GM18951 (cell line): ENCODE results near the gene PBX1.
"Not testable (repeated sequence)": the region's sequence is repeated elsewhere in the genome, so short reads cannot be mapped to it uniquely, and the experiment has no call there.

Experiments used
- POLR2A ChIP-seq: IDR thresholded peaks from 4 replicates; pipeline ENCODE4 v1.6.1; 2011; ENCODE audit warnings: mild to moderate bottlenecking; ENCODE audit not compliant: insufficient read length, insufficient read depth; ENCODE audit errors: extremely low read depth
- in situ Hi-C: fragments of 300-500 bp; cut with MboI; formaldehyde crosslinking; loops from one replicate; pipeline ENCODE4 v1.12.0; 2022; ENCODE audit warnings: low sequenced_read_pairs, mixed read lengths, inconsistent platforms; ENCODE audit not compliant: unreplicated experiment

PBX1 gene

DNA sequence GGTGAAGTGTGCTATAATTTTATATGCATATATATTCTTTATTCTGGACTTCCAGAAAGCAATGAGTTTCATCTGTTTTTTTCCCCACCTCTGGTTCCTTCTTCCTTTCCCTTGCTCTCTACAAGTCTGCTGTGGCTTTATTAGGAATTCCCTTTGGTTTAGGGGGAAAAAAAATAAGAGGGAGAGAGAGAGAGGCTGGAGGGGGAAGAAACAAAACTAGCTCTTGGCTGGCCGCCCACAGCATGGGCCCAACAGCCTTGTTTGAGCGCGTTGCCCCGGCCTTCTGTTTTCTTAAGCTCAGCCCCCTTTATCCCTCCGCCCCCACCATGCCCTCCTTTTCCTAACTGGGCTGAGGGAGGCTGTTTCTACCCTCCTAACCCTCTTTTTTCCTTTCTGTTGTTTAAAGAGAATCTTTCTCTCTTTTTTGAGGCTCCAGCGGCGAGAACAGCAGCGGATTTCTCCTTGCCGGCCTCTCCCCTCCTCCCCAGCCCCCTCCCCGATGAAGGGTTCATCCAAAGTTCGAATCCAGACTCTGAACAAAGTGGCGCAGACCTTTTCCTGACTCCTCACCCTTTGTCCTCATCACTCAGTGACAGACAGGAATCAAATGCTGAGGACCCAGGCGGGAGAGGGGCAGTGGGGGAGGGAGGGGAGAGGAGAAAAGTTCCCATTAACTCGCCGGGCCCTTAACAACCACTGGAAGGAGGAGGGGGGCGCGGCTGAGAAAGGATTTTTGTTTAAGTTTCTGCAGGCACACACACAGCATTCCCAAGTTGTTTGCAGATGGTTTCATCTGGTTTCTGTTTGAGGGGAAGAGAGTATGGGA, 29.7 kb downstream of the PBX1 start:
- in situ Hi-C loops, result no loop called here
- TF ChIP-seq POLR2A, result no peak

DNA sequence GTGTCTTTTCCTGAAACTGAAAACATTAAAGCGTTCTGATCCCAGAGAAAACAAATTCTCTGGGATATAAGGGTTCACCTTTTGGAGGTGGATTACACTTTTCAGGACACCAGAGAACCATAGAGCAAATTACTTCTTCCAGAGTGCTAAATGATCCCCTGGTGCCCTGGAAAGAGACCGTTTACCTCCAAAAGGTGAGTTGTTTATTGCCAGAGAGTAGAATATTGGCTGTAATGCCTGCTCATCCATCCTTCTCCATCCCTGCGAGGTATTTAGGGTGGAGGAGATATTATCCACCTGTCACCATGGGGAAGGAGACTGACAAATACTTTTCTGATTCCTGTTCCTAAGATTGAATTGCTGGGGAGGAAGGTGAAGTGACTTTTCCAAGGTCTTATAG, 30.4 kb downstream of the PBX1 start:
- no peak for TF ChIP-seq POLR2A

DNA sequence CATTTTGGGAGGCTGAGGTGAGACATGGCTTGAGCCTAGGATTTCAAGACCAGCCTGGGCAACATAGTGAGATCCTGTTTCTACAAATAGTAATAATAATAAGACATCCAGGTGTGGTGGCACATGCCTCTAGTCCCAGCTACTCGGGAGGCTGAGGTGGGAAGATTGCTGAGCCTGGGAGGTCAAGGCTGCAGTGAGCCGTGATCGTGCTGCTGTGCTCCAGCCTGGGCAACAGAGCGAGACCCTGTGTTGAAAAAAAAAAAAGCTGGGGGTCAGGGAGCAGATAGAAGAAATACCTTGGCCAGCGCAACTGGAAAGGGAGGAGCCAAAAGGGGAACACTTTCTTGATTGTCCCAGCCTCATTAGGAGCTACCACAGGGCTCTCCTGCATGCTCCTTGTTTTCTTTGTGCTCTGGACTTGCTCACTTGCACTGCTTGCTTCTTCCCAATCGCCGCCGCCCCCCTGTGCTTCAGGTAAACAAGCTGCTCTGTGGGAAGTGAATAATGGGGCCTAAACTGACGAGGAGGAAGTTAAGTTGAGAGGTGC, 31.1 kb downstream of the PBX1 start:
- in situ Hi-C loops, result no loop called here
- TF ChIP-seq POLR2A, result no peak

More for the DNA sequence above, 30.4 kb downstream of the PBX1 start:
- in situ Hi-C loops, result no loop called here

DNA sequence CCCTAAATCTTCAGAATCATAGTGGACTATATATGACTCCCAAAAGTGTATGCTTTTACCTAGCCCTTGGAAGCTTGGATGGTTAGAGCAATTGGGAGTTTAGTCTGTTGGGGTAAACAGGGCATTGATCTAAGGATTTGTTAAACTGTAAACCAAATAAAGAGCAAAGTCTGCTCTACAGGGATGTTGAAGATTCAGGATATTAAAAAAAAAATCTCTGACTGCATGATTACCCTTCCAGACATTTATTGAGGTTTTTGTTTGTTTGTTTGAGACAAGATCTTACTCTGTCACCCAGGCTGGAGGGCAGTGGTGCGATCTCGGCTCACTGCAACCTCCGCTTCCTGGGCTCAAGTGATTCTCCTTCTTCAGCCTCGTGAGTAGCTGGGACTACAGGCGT, 31.6 kb downstream of the PBX1 start:
- in situ Hi-C loops, result no loop called here

DNA sequence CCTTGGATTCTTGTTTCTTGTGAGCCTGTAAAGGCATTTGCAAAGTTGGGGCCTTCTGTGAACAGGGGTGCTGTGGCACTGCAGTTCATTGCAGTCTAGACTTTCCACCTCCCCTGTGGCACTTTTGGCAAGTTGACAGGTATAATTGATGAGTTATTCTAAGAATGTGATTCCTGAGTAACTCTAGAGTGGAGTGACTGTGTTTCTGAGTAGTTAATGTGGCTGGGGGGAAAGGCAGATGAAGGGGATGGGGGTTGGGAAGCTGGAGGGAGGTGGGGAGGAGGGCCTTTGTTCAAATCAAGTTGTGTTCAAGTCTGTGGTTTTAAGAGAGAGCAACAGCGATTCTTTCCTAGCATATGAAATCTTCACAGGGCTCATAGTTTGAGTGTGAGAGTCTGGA, 32.9 kb downstream of the PBX1 start:
- no peak for TF ChIP-seq POLR2A
- in situ Hi-C loops, result no loop called here

More for the DNA sequence above, 31.6 kb downstream of the PBX1 start:
- TF ChIP-seq POLR2A, result no peak

DNA sequence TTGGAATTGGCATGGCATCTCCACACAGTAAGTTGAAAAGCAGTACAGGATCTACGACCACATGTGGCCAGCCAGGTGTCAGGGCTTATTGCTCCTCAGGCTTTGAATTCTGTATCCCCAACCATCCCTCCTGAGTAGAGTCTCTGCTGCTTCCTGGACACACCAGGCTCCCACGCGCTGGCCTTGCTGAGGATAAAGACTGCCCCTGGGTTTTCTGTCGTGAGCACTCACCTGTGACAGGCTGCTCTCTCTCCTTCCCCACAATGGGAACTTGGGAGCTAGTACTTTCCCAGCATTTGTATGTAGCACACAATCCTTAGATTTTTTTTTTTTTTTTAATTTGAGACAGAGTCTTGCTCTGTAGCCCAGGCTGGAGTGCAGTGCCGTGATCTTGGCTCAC, 33.6 kb downstream of the PBX1 start:
- in situ Hi-C loops, result no loop called here

DNA sequence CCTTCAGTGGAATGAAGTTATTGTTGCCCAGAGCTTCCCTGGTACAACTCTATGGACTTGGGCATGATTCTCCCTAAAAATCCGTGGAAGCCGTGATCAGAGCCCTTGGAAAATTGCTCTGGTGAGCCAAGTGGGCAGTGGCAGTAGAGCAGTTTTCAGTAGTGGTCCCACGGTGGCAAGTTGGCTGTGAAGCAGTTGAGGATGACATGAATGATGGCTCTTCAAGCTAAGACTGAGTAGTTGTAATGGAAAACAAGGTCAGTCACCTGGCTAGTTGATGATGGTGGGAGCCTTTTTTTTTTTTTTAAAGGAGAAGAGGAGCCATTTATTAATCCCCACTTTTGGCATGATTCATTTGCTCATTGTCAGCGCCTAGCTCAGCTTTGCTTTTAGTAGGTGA, 36.2 kb downstream of the PBX1 start:
- no peak for TF ChIP-seq POLR2A
- in situ Hi-C loops, result no loop called here

More for the DNA sequence above, 33.6 kb downstream of the PBX1 start:
- TF ChIP-seq POLR2A, result no peak

DNA sequence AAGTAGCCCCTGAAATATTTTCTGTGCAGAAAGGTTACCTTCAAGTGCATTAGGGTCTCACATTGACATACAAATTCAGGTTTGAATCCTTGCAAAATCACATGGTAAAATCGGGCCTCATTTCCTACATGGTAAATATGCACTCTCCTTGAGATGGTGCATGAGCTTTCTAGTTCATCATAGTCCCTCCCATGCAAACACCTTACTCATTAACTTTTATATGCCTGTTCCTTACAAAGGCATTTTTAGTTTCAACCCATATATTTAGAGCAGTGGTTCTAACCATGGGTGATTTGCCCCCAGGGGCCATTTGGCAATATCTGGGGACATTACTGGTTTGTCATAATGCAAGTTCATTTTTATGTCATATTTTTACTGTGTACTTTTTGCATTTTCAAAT, 37.2 kb downstream of the PBX1 start:
- in situ Hi-C loops, result no loop called here

DNA sequence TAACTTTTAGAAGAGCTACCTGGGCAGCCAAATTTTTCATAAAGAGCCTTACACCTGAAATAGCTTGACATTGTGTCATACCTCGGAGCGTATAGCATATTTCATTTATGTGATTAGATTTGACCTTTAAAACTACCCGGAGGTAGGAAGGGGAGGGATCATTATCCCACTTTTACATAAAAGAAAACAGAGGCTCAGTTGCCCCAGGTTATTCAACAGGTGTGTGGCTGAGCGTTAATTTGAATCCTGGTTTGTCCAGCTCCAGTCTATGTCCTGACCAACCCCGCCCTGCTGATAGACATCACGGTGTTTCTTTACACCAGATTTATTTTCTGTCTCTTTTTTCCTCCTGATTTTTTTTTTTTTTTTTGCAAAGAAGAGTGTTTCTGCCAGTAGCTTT, 39.7 kb downstream of the PBX1 start:
- no peak for TF ChIP-seq POLR2A
- in situ Hi-C loops, result no loop called here

More for the DNA sequence above, 37.2 kb downstream of the PBX1 start:
- no peak for TF ChIP-seq POLR2A

DNA sequence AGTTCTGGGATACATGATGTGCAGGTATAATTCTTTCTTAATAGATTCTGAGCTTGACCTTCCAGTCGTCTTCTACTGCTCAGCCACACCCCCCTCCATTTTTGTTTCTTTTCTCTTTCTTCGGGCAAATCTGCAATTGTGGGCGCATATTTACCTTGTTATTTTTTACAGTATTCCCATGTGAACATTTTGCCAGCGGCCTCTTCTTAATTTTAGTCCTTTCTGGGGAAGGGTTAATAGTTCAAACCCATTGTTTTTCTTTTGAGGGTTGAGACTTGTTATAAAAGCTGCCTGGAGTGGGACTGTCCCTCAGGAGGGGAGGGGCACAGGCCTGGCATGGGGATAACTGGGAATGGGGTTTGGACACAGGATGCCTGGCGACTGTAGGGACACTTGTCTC, 40.3 kb downstream of the PBX1 start:
- in situ Hi-C loops, result no loop called here
- TF ChIP-seq POLR2A, result no peak

DNA sequence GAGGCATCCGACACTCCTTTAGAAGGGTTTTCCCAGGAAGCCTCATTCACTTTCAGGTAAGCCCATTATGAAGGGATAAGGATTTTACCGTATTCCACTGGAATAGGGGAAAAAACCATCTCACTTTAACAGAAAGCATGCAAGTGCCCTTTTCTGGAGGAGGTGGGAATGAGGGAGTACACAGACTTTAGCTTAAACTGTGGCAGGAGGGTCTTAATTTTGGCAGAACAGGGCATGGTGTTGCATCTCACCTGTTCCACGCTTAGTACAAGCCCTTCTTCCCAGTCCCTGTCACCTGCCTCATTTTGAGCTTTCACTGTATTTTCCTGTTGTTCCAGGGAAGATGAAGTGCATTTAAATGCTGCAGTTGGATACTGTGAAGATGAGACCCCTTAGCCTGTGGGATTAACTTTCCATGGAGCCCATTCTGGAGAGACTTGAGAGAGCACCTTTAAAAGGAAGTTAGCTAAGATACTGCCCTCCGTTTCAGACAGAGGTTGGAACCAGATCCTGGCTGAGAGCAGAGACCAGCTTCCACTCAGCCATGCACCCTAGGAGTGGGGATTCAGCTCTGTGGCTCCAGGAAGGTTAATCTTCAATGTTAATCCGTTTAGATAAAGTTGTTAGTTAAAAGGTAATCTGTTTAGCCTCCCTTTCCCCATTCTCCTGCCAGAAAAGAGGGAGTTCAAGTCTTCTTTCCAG, 42.6 kb downstream of the PBX1 start:
- no peak for TF ChIP-seq POLR2A
- in situ Hi-C loops, result no loop called here

DNA sequence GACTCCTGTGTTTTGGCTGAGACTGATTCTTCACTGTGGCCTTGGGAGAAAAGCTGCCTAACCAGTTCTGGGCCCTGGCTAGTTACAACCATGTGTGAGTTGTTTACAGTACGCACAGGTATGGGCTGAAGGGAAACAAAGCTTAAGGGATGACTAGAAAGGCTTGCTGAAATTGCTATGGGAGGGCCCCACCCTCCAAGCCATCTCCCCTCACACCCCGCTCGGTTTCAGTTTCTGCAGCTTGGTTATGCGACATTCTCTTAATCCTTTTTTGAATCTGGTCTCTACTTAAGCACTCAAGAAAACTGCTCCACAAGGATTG, 43.1 kb downstream of the PBX1 start:
- no peak for TF ChIP-seq POLR2A
- in situ Hi-C loops, result no loop called here

DNA sequence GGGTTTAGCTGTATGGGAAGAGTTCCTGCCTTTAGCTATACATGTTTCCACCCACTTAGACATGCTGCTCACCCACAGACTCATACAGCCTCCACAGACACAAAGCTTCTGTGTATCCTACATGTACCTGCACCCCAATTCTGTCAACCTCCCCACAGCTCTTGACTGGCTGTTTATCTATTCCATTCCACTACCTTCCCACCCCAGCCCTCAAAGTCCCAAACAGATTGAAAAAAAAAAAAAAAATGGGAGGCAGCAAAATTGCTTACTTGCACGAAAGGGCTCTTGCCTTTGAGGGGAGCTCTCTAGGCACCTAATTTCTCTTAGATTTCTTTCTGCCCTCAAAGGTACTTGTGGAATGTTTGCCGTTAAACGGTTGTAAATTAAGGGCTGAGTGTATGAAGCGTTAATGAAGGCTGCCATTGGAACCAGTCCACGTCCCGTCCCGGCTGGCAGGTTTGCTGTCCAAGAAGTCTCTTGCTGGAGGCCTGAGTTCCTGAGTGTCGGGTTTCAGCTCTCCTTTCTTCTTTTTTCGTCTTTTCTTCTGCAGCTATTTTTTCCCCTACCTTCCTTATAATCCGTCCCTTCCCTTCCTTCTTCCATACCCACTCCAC, 43.6 kb downstream of the PBX1 start:
- no peak for TF ChIP-seq POLR2A
- in situ Hi-C loops, result no loop called here

DNA sequence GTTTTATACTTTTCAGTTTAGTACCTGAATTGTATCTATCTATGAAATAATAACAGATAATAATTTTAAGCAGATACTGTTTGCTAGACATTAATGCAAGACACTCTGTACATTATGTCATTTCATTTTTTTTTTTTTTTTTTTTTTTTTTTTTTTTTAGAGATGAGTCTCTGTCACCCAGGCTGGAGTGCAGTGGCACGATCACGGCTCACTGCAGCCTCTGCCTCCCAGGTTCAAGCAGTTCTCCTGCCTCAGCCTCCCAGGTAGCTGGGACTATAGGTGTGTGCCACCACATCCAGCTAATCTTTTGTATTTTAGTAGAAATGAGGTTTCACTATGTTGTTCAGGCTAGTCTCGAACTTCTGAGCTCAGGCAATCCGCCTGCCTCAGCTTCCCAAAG, 44.8 kb downstream of the PBX1 start:
- in situ Hi-C loops, result not testable (repeated sequence)
